GM23248 (cell line): ENCODE data around the gene ZNF8.

ENCODE experiments used
- EZH2 ChIP-seq: fragments of 200-600 bp; sonication (generic); IDR thresholded peaks from 2 replicates; pipeline ENCODE4 v1.6.1; 2018; ENCODE audit warnings: antibody characterized with exemption, mild to moderate bottlenecking; ENCODE audit not compliant: insufficient read depth, poor library complexity, severe bottlenecking
- EZH2phosphoT487 ChIP-seq: fragments of 200-600 bp; sonication (generic); IDR thresholded peaks from 2 replicates; pipeline ENCODE4 v1.6.1; 2018; ENCODE audit warnings: antibody characterized with exemption, moderate library complexity, mild to moderate bottlenecking, low read depth; ENCODE audit not compliant: insufficient read depth

- no peak for TF ChIP-seq EZH2
- TF ChIP-seq EZH2phosphoT487, result no peak
Observed at GRCh38 chr19:58351990-58352755, 73.4 kb downstream of the ZNF8 start.
